Measurements from ENCODE around the gene CAVIN1. TPM values are rescaled to one million over a fixed set of nuclear protein-coding genes. Genes with fewer than 3 reads are reported as not detected.
"Not testable (repeated sequence)": the region's sequence is repeated elsewhere in the genome, so short reads cannot be mapped to it uniquely, and the experiment has no call there.

The CAVIN1 gene
- total RNA-seq, 1 donor from 2014 or later = 2.7 TPM

DNA sequence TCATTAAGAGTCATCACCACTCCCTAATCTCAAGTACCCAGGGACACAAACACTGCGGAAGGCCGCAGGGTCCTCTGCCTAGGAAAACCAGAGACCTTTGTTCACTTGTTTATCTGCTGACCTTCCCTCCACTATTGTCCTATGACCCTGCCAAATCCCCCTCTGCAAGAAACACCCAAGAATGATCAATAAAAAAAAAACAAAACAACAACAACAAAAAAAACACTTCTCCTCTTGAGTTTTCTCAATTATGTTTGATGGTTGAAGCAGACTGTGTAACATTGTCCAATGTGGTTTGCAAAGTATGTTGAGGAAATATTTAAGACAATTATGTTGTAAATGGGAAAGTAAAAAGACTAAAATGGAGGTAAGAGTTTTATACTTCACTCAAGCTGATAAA is 26.8 kb upstream of the CAVIN1 start:
- H3K27ac Mint-ChIP-seq; H3K9me3 Mint-ChIP-seq; H3K4me3 Mint-ChIP-seq; H3K36me3 Mint-ChIP-seq (ENCODE audit: low read depth); H3K4me1 Mint-ChIP-seq; DNase-seq; intact Hi-C loops (cut with micrococcal nuclease): not testable (repeated sequence)
- peaks cover 25% of the 10 kb centered on the region for H3K27me3 Mint-ChIP-seq

DNA sequence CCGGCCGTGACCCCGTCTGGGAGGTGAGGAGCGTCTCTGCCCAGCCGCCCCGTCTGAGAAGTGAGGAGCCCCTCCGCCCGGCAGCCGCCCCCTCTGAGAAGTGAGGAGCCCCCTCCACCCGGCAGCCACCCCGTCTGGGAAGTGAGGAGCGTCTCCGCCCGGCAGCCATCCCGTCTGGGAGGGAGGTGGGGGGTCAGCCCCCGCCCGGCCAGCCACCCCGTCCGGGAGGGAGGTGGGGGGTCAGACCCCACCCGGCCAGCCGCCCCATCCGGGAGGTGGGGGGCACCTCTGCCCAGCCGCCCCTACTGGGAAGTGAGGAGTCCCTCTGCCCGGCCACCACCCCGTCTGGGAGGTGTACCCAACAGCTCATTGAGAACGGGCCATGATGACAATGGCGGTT is 26.1 kb upstream of the CAVIN1 start:
- H3K27ac Mint-ChIP-seq; H3K4me1 Mint-ChIP-seq; intact Hi-C loops (cut with micrococcal nuclease); H3K36me3 Mint-ChIP-seq (ENCODE audit: low read depth); H3K9me3 Mint-ChIP-seq; H3K4me3 Mint-ChIP-seq; DNase-seq: not testable (repeated sequence)
- H3K27me3 Mint-ChIP-seq = peaks cover 22% of the 10 kb centered on the region

DNA sequence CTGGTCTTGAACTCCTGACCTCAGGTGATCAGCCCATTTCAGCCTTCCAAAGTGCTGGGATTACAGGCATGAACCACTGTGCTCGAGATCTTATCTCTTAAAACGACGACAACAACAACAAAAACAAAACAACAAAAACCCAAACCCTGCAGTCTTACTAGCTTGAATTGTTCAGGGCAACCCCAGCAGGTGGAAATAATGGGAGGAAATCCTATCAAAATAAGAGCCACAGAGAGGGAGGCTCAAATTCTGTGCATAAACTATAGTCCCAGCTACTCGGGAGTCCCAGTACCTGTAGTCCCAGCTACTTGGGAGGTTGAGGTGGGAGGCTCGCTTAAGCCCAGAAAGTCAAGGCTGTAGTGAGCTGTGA is 19.1 kb upstream of the CAVIN1 start:
- H3K9me3 Mint-ChIP-seq = no peaks in the 10 kb centered on the region
- no peaks in the 10 kb centered on the region for H3K36me3 Mint-ChIP-seq (ENCODE audit: low read depth)
- intact Hi-C loops (cut with micrococcal nuclease) = no loop called here
- H3K27me3 Mint-ChIP-seq = peaks cover 21% of the 10 kb centered on the region
- H3K27ac Mint-ChIP-seq = no peak overlapping the region
- no peak overlapping the region for H3K4me3 Mint-ChIP-seq
- DNase-seq = no peak
- H3K4me1 Mint-ChIP-seq = peaks cover 6% of the 10 kb centered on the region

DNA sequence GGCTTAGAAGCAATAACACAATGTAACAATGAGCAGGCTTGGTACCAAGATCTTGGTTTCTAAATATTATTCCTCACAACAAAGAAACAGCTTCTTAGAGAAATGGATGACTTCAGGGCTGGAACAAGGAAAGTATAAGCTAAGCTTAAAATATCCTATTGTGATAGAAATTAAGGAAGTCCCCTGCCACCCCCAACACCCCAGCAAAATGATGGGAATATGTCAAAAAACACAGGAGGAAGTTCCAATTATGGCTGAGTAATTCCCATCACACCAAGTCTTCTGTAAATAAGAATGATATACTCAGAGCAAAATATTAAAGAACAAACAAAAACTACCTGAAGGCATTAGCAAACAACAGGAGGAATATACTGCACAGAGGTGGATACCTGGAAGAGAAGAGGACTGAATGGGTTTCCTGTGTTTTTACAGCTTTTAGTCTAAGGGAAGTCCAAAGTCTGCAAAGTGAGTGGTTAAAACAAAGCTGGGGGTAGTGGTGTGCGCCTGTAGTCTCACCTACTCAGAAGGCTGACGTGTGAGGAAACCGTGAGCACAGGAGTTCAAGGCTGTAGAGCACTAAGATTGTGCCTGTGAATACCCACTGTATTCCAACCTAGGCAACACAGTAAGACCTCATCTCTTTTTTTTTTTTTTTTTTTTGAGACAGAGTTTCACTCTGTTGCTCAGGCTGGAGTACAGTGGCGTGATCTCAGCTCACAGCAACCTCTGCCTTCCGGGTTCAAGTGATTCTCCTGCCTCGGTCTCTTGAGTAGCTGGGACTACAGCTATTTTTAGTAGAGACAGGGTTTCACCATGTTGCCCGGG is 18.5 kb upstream of the CAVIN1 start:
- Mint-ChIP-seq H3K4me1 (peaks cover 6% of the 10 kb centered on the region), H3K4me3 (no peak overlapping the region), H3K27me3 (peaks cover 21% of the 10 kb centered on the region), H3K27ac (no peak overlapping the region), H3K36me3 (ENCODE audit: low read depth) (no peaks in the 10 kb centered on the region), H3K9me3 (no peaks in the 10 kb centered on the region)
- DNase-seq = no peak
- intact Hi-C loops (cut with micrococcal nuclease) = no loop called here

DNA sequence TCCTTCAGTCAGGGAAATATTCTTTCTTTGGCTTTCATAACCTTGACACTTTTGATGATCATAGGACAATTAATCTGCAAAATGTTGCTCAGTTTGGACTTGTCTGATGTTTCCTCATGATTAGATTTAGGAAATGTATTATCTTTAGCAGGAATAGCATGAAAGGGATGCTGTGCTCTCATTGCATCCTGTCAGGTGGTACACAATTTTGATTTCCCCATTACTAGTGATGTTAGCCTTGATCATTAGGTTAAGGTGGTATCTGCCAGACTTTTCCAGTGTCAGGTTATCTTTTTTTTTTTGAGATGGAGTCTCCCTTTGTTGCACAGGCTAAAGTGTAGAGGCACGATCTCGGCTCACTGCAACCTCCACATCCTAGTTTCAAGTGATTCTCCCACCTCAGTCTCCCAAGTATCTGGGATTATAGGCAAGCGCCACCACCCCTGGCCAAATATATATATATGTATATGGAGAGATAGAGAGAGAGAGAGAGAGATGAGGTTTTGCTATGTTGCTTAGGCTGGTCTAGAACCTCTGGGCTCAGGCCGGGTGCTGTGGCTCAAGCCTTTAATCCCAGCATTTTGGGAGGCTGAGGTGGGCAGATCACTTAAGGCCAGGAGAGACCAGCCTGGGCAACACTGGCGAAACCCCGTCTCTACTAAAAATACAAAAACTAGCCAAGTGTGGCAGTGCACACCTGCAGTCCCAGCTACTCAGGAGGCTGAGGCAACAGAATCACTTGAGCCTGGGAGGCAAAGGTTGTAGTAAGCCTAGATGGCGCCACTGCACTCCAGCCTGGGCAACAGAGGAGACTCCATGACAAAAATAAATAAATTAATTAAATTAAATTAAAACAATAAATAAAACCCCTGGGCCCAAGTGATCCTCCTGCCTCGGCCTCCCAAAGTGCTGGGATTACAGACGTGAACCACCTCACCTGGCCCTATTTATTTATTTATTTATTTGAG is 15.8 kb upstream of the CAVIN1 start:
- Mint-ChIP-seq H3K4me1 (peaks cover 6% of the 10 kb centered on the region), H3K27me3 (peaks cover 20% of the 10 kb centered on the region), H3K4me3 (no peak overlapping the region), H3K9me3 (no peaks in the 10 kb centered on the region), H3K27ac (no peak overlapping the region), H3K36me3 (ENCODE audit: low read depth) (no peaks in the 10 kb centered on the region)
- peak; percentile 84 for DNase-seq
- intact Hi-C loops (cut with micrococcal nuclease) = loop anchor here (1.0 kb wide), 1 partner anchor 78 kb away; no protein-coding TSS in a partner anchor

DNA sequence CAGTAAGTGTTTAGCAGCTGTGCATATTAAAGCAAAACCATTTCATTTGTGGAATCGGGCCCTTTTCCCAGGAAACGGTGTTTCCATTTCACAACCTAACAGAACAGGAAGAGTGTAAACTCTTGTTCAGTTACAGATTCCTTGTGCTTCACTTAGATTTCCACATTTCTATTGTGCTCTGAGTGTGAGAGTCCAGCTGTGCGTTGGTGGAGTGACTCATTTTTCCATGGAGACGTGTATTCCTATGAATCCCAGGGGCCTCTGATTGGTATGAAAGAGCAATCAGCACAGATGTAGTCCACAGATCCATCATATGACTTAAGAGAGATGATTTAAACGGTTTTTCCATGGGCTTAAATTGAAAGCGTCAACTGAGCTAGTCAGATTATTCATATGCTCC is 13.3 kb upstream of the CAVIN1 start:
- Mint-ChIP-seq H3K4me1 (peaks cover under 1% of the 10 kb centered on the region), H3K9me3 (no peaks in the 10 kb centered on the region), H3K27ac (no peak overlapping the region), H3K36me3 (ENCODE audit: low read depth) (no peaks in the 10 kb centered on the region), H3K27me3 (peaks cover 15% of the 10 kb centered on the region), H3K4me3 (no peak overlapping the region)
- intact Hi-C loops (cut with micrococcal nuclease) = no loop called here
- no peak for DNase-seq

DNA sequence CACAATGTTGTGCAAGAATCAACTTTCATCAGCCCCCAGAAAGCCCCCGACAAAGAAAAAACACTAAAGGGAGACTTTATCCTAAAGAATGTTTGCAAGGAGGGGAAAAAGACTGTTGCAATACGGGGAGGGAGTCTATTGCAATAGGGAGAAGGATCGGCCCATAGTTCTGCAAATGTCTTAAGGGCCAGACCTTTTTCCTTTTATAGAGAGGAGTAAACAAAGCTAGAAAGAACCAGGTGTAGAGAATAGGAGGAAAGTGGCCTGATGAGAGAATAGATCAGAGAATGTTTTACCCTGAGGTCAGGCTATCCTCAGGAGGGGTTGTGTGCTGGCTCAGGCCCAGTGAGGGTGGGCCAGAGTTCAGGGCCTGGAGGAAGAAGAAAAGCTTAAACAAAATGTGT is 8.7 kb upstream of the CAVIN1 start:
- H3K9me3 Mint-ChIP-seq = no peaks in the 10 kb centered on the region
- H3K4me3 Mint-ChIP-seq = no peak overlapping the region
- no peaks in the 10 kb centered on the region for H3K36me3 Mint-ChIP-seq (ENCODE audit: low read depth)
- H3K27me3 Mint-ChIP-seq = peaks cover 28% of the 10 kb centered on the region
- no peak for DNase-seq
- intact Hi-C loops (cut with micrococcal nuclease) = no loop called here
- no peaks in the 10 kb centered on the region for H3K4me1 Mint-ChIP-seq
- H3K27ac Mint-ChIP-seq = no peak overlapping the region

DNA sequence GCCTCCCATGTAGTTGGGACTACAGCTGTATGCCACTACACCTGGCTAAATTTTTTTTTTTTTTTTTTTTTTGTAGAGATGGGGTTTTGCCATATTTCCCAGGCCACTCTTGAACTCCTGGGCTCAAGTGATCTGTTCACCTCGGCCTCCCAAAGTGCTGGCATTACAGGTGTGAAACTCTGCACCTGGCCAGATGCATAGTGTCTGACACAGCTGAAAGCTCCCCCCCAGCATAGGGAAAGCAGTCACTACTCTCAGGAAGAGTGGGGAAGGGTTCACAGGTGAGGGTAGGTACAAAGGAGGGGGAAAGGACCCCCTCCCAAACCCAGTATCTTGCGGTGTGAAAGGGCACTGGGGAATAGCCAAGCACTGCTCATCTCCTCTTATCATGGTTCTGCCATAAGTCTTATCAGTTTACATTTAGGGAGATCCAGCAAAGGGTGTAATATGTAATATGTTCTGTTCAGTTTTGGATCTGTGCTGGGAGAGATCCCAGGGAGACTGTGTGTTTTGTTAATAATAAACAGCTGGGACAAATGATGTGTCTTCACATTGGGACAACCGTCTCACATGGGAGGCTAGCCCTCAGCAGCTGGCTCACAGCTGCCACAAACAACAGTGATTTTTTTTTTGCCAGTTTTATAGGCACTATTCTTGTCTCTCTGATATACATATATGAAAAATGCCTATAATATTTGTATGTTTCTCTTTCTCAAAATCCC is 6.8 kb upstream of the CAVIN1 start:
- Mint-ChIP-seq H3K4me1 (no peaks in the 10 kb centered on the region), H3K4me3 (no peak overlapping the region), H3K9me3 (no peaks in the 10 kb centered on the region), H3K36me3 (ENCODE audit: low read depth) (no peaks in the 10 kb centered on the region), H3K27ac (no peak overlapping the region), H3K27me3 (peaks cover 38% of the 10 kb centered on the region)
- intact Hi-C loops (cut with micrococcal nuclease) = loop anchor here (2.0 kb wide), 1 partner anchor 97 kb away; no protein-coding TSS in a partner anchor
- DNase-seq = no peak

DNA sequence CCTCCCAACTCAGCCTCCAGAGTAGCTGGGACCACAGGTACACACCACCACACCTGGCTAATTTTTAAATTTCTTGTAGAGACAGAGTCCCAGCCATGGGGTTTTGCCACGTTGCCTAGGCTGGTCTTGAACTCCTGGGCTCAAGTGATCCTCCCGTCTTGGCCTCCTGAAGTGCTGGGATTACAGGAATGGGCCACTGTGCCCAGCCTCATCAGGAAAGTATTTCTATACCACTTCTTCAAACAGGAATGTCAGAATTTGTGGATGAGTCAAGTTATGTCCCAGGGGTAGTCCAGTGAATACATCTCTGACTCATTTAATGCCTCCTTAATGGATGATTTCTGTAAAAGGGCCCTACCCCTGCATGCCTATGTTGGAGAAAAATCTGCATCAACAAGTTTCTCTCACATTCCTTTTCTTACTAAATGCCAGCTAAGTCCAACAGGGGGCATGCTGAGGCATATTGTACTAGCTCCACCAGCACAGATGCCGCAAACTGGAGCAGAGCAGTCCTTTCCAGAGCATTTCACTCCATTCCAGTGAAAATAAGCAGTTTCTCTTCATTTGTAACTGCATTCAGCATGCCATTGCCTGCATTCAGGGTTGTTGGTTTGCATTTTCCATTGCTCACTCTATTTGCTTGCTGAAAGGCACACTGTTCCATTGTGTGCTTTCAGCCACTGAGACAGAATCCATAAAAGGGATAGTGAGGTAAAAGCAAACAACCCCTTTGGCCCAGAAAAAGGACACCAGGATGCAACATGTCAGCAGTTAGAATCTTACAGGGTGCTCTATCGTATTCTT is 5.3 kb upstream of the CAVIN1 start:
- H3K27ac Mint-ChIP-seq = no peak overlapping the region
- peaks cover under 1% of the 10 kb centered on the region for H3K4me1 Mint-ChIP-seq
- peaks cover 43% of the 10 kb centered on the region for H3K27me3 Mint-ChIP-seq
- no peaks in the 10 kb centered on the region for H3K36me3 Mint-ChIP-seq (ENCODE audit: low read depth)
- no peaks in the 10 kb centered on the region for H3K9me3 Mint-ChIP-seq
- no peak overlapping the region for H3K4me3 Mint-ChIP-seq
- DNase-seq = peak; percentile 82
- intact Hi-C loops (cut with micrococcal nuclease) = loop anchor here (1.0 to 2.0 kb wide), 2 partner anchors 89 to 98 kb away; no protein-coding TSS in a partner anchor

DNA sequence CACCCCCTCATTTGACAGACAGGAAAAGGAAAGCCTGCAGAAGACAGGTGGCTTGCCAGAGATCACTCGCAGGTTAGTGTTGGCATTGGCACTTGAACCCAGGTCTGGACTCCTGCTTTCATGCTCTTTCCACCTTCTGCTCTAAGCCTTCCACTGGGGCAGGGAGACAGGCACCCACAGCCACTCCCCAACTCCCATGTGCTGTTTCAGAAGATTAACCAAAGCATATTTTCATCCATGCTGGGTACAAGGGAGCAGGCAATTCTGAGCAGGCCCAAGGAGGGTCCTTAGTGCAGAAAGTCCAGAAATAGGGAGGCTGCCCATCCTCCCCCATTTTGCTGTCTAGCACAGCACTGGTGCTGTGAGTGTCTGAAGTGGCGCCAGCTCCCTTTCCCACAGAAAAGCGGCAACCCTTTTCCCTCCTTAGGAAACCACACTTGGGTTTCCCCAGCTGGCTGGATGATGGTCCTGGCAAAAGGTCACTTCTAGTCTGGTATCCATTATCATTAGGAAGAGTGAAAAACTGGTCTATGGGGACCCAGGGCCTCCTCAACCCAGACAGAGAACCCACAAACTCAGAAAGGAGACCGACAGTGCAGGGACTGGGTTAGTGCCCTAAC is 2.0 kb upstream of the CAVIN1 start:
- Mint-ChIP-seq H3K9me3 (no peaks in the 10 kb centered on the region), H3K27me3 (peaks cover 54% of the 10 kb centered on the region), H3K27ac (no peak overlapping the region), H3K36me3 (ENCODE audit: low read depth) (peaks cover 2% of the 10 kb centered on the region), H3K4me1 (peaks cover 14% of the 10 kb centered on the region), H3K4me3 (no peak overlapping the region)
- no peak for DNase-seq
- intact Hi-C loops (cut with micrococcal nuclease) = loop anchor here (5.0 kb wide), 1 partner anchor 32 kb away; the partner anchor contains the start of gene ATP6V0A1

DNA sequence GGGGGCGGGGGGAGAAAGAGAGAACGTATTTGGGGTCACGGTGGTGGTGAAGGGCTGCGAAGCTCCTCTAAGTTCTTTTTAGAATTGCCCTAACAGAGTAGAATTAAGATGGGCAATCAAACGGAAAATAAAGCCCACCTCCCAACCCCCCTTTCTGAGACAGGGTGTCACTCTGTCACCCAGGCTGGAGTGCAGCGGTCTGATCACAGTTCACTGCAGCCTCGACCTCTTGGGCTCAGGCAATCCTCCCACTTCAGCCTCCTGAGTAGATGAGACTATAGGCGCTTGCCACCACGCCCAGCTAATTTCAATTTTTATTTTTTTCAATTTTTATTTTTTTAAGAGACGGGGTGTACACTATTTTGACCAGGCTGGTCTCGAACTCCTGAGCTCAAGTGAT is 710 bp upstream of the CAVIN1 start:
- no peaks in the 10 kb centered on the region for H3K9me3 Mint-ChIP-seq
- peaks cover 2% of the 10 kb centered on the region for H3K36me3 Mint-ChIP-seq (ENCODE audit: low read depth)
- H3K27me3 Mint-ChIP-seq = peaks cover 57% of the 10 kb centered on the region
- intact Hi-C loops (cut with micrococcal nuclease) = loop anchor here (5.0 kb wide), 1 partner anchor 34 kb away; the partner anchor contains the start of gene ATP6V0A1
- no peak overlapping the region for H3K27ac Mint-ChIP-seq
- DNase-seq = no peak
- H3K4me1 Mint-ChIP-seq = peaks cover 21% of the 10 kb centered on the region
- peak overlapping the region; percentile 15 for H3K4me3 Mint-ChIP-seq

DNA sequence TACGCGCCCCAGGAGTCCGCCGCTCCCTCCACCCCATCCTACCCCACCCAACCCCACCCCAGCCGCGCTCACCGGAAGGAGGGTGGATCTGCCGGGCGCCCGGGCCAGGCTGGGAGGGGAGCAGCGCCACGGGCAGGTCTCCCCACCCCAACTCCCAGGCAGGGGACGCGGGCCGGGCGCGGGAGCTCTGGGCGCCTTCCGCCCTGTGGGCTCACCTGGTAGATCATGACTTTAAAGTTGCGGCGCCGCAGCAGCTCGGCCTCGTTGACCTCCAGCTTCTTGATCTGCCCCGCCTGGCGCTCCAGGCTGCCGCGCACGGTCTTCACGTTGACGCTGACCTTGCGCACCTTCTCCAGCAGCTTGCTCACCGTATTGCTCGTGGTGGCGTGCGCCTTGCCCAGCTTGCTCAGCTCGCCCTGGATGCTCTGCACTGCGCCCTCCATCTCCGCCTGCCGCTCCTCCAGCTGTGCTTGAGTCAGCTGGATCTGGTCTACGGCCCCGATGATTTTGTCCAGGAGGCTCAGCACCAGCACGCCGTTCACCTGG is 571 bp downstream of the CAVIN1 start:
- Mint-ChIP-seq H3K4me1 (peaks cover 21% of the 10 kb centered on the region), H3K27ac (peak overlapping the region; percentile 48), H3K4me3 (peak overlapping the region; percentile 87), H3K9me3 (no peaks in the 10 kb centered on the region), H3K27me3 (peaks cover 48% of the 10 kb centered on the region), H3K36me3 (ENCODE audit: low read depth) (peaks cover 2% of the 10 kb centered on the region)
- DNase-seq = peak; percentile 80
- intact Hi-C loops (cut with micrococcal nuclease) = loop anchor here (5.0 kb wide), 1 partner anchor 35 kb away; the partner anchor contains the start of gene ATP6V0A1
